Activated CD4-positive, alpha-beta T cell treated with anti-CD3 and anti-CD28 coated beads for 36 hours (primary cell): ENCODE data around the gene CHCHD3. TPM values are rescaled to one million over a fixed set of nuclear protein-coding genes. Genes with fewer than 3 reads are reported as not detected.

Source experiments
- ATAC-seq: fragments of 200-7000 bp; cut with Tn5 transposase; one replicate; pipeline ENCODE4 v1.10.0; 2021; ENCODE audit warnings: mild to moderate bottlenecking, moderate library complexity
- CTCF ChIA-PET: fragments of 350-600 bp; sonication (Branson Sonifier 250); formaldehyde crosslinking; loops from one replicate; lab custom pipeline; 2021; ENCODE audit warnings: antibody characterized with exemption; lab: Charles Lee
- POLR2A ChIA-PET: fragments of 350-600 bp; sonication (Branson Sonifier 250); formaldehyde crosslinking; loops from one replicate; lab custom pipeline; 2021; ENCODE audit warnings: antibody characterized with exemption, inconsistent platforms; lab: Charles Lee
- DNase-seq: peaks from one replicate; pipeline ENCODE4 v3.0.0-alpha.2; 2020
- H3K27ac Mint-ChIP-seq: one replicate; pipeline ENCODE4 v1.8.0; 2021; ENCODE audit warnings: mixed read lengths
- H3K27me3 Mint-ChIP-seq: one replicate; pipeline ENCODE4 v1.8.0; 2021; ENCODE audit warnings: mixed read lengths
- H3K36me3 Mint-ChIP-seq: one replicate; pipeline ENCODE4 v1.8.0; 2021; ENCODE audit warnings: low read depth, mixed read lengths
- H3K4me1 Mint-ChIP-seq: one replicate; pipeline ENCODE4 v1.8.0; 2021; ENCODE audit warnings: mixed read lengths
- H3K4me3 Mint-ChIP-seq: one replicate; pipeline ENCODE4 v1.8.0; 2021; ENCODE audit warnings: mild to moderate bottlenecking, moderate library complexity, mixed read lengths
- H3K9me3 Mint-ChIP-seq: one replicate; pipeline ENCODE4 v1.8.0; 2021; ENCODE audit warnings: low read depth, mixed read lengths
- intact Hi-C, 2 experiments: fragments of 100-400 bp; cut with DNase I in 1 of 2; cut with micrococcal nuclease in 1 of 2; formaldehyde crosslinking; loops; one replicate each; pipeline versions ENCODE4 v1.14.2 to v1.15.1; 2022 to 2024; cut with DNase I, micrococcal nuclease
- total RNA-seq, 2 experiments: library from RNA; stranded (reverse); gene quantifications; one replicate each; pipeline ENCODE4 v1.2.3, GENCODE V29; 2021

The CHCHD3 gene
- total RNA-seq, 2 experiments from 2014 or later, result 63.0 to 71.9 TPM

DNA sequence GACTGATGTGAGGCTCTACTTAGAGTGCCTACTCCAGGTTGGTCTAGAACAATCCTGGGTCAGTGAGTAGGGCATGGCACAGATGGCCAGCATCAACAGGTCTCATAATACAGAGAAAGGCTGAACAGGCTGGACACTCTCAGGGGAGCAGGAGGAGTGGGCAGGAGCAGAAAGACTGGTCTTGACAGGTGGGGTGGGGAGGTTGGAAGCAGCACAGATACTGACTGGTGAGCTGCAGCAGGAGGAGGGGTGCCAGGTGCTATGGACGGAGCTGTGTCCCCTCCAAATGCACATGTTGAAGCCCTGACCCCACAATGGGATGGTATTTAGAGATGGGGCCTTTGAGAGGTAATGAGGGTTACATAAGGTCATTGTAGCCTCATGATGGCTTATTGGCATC, 315.2 kb downstream of the CHCHD3 start:
- no peaks in the 10 kb centered on the region for H3K27me3 Mint-ChIP-seq
- DNase-seq (no peak), ATAC-seq (no peak)
- ChIA-PET CTCF (no interaction called here), POLR2A (no interaction called here)
- H3K4me1 Mint-ChIP-seq, result peaks cover 22% of the 10 kb centered on the region
- peaks cover 19% of the 10 kb centered on the region for H3K9me3 Mint-ChIP-seq
- intact Hi-C loops, result no loop called here
- H3K36me3 Mint-ChIP-seq, result peaks cover 5% of the 10 kb centered on the region
- no peak overlapping the region for H3K27ac Mint-ChIP-seq
- no peak overlapping the region for H3K4me3 Mint-ChIP-seq

DNA sequence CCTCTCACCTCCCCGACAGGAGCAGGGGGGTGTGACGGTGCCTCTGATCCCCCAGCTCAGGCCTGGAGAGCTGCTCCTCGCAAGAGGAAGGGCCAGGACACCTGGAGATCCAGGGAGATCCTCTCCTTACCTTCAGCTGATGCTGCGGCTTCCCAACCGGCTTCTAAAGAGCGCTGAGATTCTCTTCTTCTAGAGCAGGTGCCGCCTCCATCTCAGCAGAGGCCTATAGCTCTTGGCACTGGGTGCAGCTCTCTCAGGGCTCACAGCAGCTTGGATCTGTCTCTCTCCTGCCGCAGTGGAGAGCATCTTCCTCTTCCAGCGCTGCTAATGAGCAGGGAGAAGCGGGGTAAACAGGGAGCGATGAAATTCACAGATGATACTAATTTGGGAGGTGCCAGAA, 316.0 kb downstream of the CHCHD3 start:
- Mint-ChIP-seq H3K36me3 (peaks cover 5% of the 10 kb centered on the region), H3K9me3 (peaks cover 19% of the 10 kb centered on the region), H3K27ac (no peak overlapping the region), H3K4me3 (no peak overlapping the region), H3K4me1 (peaks cover 14% of the 10 kb centered on the region), H3K27me3 (no peaks in the 10 kb centered on the region)
- CTCF ChIA-PET, result interaction anchor here (0.7 kb wide), 1 partner anchor 98 kb away, joined by 3 read pairs; no protein-coding TSS in a partner anchor
- no peak for ATAC-seq
- DNase-seq, result no peak
- intact Hi-C loops, result no loop called here
- POLR2A ChIA-PET, result no interaction called here

DNA sequence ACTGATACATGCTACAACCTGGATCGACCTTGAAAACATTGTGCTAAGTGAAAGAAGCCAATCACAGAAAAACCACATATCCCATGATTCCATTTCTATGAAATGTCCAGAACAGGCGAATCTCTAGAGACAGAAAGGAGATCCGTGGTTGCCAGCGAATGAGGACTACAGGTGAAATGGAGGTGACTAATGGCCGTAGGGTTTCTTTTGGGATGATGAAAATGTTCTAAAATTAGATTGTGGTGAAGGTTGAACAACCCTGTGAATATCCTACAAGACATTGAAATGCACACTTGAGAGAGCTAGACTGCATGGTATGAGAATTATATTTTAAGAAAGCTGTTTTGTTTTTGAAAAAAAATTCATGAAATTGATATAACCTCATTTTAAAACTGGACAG, 317.1 kb downstream of the CHCHD3 start:
- Mint-ChIP-seq H3K27ac (no peak overlapping the region), H3K36me3 (no peaks in the 10 kb centered on the region), H3K27me3 (no peaks in the 10 kb centered on the region), H3K9me3 (peaks cover 10% of the 10 kb centered on the region), H3K4me1 (peaks cover 3% of the 10 kb centered on the region), H3K4me3 (no peak overlapping the region)
- CTCF ChIA-PET, result interaction anchor here (0.8 kb wide), 1 partner anchor 1172 kb away, joined by 4 read pairs; no protein-coding TSS in a partner anchor
- intact Hi-C loops, result no loop called here
- no peak for ATAC-seq
- DNase-seq, result no peak
- POLR2A ChIA-PET, result no interaction called here

DNA sequence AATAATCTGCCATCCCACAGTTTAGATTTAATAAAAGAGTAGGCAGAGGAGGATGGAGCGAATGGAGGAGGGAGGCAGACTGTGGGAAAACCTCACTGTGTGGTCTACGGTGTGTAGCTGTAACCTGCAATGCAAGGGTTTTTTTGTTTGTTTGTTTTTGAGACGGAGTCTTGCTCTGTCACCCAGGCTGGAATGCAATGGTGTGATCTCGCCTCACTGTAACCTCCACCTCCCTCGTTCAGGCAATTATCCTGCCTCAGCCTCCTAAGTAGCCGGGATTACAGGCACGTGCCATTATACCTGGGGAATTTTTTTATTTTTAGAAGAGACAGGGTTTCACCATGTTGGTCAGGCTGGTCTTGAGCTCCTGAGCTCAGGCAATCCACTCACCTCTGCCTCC, 321.0 kb downstream of the CHCHD3 start:
- Mint-ChIP-seq H3K27me3 (no peaks in the 10 kb centered on the region), H3K4me3 (no peak overlapping the region), H3K27ac (no peak overlapping the region), H3K9me3 (no peaks in the 10 kb centered on the region), H3K4me1 (peaks cover 6% of the 10 kb centered on the region), H3K36me3 (no peaks in the 10 kb centered on the region)
- CTCF ChIA-PET, result no interaction called here
- intact Hi-C loops, result no loop called here
- DNase-seq (no peak), ATAC-seq (no peak)
- POLR2A ChIA-PET, result no interaction called here

DNA sequence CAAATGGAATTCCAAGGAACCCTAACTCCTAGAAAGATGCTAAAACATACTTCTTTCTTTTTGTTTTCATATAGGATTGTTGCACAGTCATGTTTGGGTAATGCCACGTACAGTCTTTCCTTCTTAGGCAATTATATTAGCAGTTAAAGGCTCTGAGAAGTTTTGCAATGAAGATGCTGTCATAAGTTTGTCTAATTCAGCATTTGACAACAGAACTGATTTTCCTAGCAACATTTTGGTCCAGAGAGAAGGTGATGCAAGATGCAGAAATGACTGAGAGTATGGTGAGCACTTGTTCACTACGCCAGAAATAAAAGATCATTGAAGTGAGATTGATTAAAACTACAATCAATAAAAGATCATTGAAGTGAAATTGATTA, 321.7 kb downstream of the CHCHD3 start:
- POLR2A ChIA-PET, result no interaction called here
- Mint-ChIP-seq H3K36me3 (no peaks in the 10 kb centered on the region), H3K9me3 (no peaks in the 10 kb centered on the region), H3K27me3 (no peaks in the 10 kb centered on the region), H3K4me3 (no peak overlapping the region), H3K27ac (no peak overlapping the region), H3K4me1 (peaks cover 6% of the 10 kb centered on the region)
- CTCF ChIA-PET, result no interaction called here
- DNase-seq (no peak), ATAC-seq (no peak)
- intact Hi-C loops, result no loop called here

DNA sequence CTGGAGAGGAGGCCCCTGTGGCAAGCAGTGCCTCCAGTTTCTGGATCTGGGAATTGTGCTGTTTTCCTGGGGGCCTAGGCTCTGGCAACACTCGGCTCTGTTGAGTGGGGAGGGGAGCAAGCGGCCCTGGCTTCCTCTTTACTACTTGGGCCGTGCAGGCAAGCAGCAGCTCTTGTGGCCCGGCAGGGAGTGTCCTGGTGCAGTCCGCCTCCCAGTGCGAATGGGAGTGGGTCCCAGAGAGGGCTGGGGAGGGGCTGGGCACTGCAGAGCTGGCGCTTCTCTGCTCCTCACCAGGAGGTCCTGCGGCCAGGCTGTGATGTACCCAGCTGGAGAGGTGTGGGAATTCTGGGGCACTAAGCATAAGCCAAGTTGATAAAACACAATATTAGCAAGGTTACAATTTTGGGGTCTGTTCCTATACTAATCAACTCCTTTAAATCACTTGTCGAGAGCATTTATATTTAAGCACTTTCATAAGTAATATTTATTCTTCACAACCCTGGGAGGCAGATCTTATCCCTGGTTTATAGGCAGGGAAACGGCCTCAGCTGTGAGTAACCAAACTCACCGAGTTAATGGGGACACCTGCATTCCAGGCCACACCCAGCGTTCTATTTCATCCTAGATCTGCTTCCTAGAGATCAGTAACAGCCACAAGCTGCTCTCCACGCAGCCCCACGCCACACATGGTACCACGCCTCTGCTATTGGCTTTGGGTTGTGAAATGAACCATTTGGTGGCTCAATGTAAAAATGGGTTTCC, 322.2 kb downstream of the CHCHD3 start:
- Mint-ChIP-seq H3K27ac (no peak overlapping the region), H3K4me1 (peaks cover 6% of the 10 kb centered on the region), H3K36me3 (no peaks in the 10 kb centered on the region), H3K4me3 (no peak overlapping the region), H3K27me3 (no peaks in the 10 kb centered on the region), H3K9me3 (no peaks in the 10 kb centered on the region)
- CTCF ChIA-PET, result no interaction called here
- intact Hi-C loops, result no loop called here
- DNase-seq (no peak), ATAC-seq (no peak)
- POLR2A ChIA-PET, result no interaction called here

DNA sequence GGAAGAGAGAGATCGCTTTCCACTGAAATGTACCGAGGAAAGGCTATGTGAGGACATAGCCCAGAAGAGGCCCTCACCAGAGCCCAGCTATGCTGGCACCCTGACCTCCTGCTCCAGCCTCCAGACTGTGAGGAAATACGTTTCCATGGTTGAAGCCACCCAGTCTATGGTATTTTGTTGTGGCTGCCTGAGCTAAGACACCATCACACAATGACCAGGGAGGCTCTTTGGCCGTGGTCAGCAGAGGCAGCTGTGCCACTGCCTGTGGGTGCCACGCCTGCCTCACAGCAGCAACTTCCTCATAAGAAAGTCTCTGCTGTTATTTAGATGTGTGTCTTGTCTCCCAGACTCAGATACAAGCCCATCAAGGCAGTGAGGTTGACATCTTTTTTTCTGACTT, 322.9 kb downstream of the CHCHD3 start:
- H3K27ac Mint-ChIP-seq, result no peak overlapping the region
- H3K27me3 Mint-ChIP-seq, result no peaks in the 10 kb centered on the region
- no peaks in the 10 kb centered on the region for H3K9me3 Mint-ChIP-seq
- peaks cover 6% of the 10 kb centered on the region for H3K4me1 Mint-ChIP-seq
- POLR2A ChIA-PET, result no interaction called here
- H3K36me3 Mint-ChIP-seq, result no peaks in the 10 kb centered on the region
- H3K4me3 Mint-ChIP-seq, result no peak overlapping the region
- CTCF ChIA-PET, result no interaction called here
- DNase-seq, result no peak
- ATAC-seq, result no peak
- intact Hi-C loops, result no loop called here

DNA sequence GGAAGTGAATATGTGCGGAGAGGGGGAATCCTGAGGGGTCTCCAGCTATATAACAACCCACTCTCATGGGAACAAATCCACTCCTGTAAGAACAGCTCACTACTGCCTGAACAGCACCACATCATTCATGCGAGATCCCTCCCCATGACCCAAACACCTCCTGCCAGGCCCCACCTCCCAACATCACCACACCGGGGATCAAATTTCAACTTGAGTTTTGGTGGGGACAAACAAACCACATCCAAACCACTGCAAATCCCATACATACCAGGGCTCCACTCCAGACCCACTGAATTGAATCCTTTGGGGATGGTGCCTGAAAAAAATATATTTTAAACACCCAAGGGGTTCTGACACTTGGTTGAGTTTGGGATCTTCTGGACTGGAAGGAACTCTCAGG, 324.1 kb downstream of the CHCHD3 start:
- no peak for ATAC-seq

DNA sequence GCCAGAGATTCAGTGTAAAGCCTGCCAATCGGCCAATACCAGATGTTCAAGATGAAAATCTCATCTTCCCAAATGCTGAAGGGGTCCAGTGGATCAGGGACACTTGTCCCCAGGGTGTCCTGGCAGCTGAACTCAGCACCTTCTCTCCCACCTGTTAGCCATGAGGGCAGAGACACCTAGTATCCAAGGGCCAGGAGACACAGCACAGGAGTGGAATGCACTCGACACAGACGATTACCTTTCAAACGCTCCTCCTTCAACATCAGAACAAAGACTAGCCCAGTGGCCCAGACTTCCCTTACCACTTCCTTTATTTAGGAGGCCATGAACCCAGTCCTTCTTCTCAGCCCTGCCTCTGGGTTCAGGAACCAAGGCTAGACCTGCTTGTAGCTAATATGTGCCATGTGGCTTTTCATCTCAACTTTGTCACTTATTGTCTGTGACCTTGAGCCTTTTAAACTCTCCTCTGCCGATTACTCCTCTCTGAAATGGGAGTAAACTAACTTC, 325.4 kb downstream of the CHCHD3 start:
- no peaks in the 10 kb centered on the region for H3K36me3 Mint-ChIP-seq
- H3K4me1 Mint-ChIP-seq, result peaks cover 6% of the 10 kb centered on the region
- ChIA-PET CTCF (no interaction called here), POLR2A (no interaction called here)
- H3K4me3 Mint-ChIP-seq, result no peak overlapping the region
- no peak overlapping the region for H3K27ac Mint-ChIP-seq
- H3K27me3 Mint-ChIP-seq, result no peaks in the 10 kb centered on the region
- DNase-seq (no peak), ATAC-seq (no peak)
- intact Hi-C loops, result no loop called here
- no peaks in the 10 kb centered on the region for H3K9me3 Mint-ChIP-seq

More for the DNA sequence above, 324.1 kb downstream of the CHCHD3 start:
- H3K4me3 Mint-ChIP-seq, result no peak overlapping the region
- H3K36me3 Mint-ChIP-seq, result no peaks in the 10 kb centered on the region
- DNase-seq, result no peak
- H3K27ac Mint-ChIP-seq, result no peak overlapping the region
- intact Hi-C loops, result no loop called here
- H3K9me3 Mint-ChIP-seq, result no peaks in the 10 kb centered on the region
- H3K4me1 Mint-ChIP-seq, result peaks cover 6% of the 10 kb centered on the region
- CTCF ChIA-PET, result interaction anchor here (0.8 kb wide), 1 partner anchor 107 kb away, joined by 3 read pairs; no protein-coding TSS in a partner anchor
- POLR2A ChIA-PET, result no interaction called here
- H3K27me3 Mint-ChIP-seq, result no peaks in the 10 kb centered on the region

DNA sequence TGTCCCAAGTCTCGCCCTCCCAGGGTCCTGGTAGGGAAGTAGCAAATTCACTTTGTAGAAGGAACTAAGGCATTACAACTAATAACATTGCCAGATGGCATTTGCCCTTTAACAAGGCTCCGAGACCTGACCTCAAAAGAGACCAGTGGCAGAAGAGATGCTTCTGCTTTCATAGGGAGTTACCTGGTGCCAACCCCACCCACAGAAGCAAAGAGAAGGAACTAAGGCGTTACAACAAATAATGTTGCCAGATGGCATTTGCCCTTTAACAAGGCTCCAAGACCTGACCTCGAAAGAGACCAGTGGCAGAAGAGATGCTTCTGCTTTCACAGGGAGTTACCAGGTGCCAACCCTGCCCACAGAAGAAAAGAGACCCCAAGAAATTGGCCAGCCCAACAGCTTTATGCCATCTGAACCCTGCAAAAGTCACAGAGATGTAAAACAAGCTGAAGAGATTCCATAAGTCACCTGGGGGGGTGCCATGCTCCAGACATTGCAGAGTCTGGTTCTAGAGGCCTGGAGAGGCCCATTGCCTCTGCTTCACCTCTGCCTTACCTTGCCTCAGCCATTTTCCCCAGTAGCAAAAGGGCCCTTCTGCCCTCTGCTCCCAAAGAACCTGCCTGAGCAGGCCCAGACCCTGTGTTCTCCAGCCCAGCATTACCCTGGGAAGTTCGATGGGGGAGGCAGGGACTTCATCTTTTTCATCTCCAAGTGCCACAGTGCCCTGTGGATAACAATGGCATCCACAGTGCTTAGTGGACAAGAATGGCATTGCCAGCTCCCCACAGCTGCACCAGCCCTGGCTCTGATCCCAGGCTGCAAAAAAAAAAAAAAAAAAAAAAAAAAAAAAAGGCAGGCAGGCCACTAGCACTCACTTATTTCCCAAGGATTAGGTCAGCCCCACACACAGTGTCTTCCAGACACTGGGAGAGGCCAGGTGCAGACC, 326.1 kb downstream of the CHCHD3 start:
- Mint-ChIP-seq H3K36me3 (no peaks in the 10 kb centered on the region), H3K4me1 (peaks cover 6% of the 10 kb centered on the region), H3K9me3 (no peaks in the 10 kb centered on the region), H3K27ac (no peak overlapping the region), H3K27me3 (no peaks in the 10 kb centered on the region), H3K4me3 (no peak overlapping the region)
- ATAC-seq (no peak), DNase-seq (no peak)
- CTCF ChIA-PET, result no interaction called here
- POLR2A ChIA-PET, result no interaction called here
- intact Hi-C loops, result no loop called here

DNA sequence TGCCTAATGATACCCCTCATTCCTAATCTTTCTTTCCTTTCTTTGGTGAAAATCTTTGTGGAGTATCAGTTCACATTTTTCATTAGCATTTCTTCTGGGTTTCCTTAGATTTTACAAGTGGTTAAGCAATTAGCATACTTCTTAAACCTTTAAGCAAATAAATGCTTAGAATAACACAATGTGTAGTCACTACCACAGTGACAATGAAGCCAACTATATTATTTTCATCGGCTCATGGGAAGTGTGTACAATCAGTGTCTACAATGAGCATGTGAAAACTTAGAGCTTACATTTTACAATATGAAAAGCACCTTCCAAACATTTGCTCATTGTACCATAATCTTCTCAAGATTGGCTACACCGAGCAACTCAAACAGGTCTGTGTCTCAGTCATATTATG, 329.5 kb downstream of the CHCHD3 start:
- ATAC-seq, result no peak
- peaks cover 6% of the 10 kb centered on the region for H3K4me1 Mint-ChIP-seq
- POLR2A ChIA-PET, result no interaction called here
- no peak overlapping the region for H3K27ac Mint-ChIP-seq
- DNase-seq, result no peak
- intact Hi-C loops, result no loop called here
- H3K9me3 Mint-ChIP-seq, result no peaks in the 10 kb centered on the region
- H3K36me3 Mint-ChIP-seq, result no peaks in the 10 kb centered on the region
- CTCF ChIA-PET, result interaction anchor here (1.0 kb wide), 1 partner anchor 103 kb away, joined by 3 read pairs; no protein-coding TSS in a partner anchor
- no peak overlapping the region for H3K4me3 Mint-ChIP-seq
- H3K27me3 Mint-ChIP-seq, result no peaks in the 10 kb centered on the region
